ENCODE results near the gene MRPL38.

The MRPL38 gene

GRCh38 chr17:75927286-75927922 lies 22.7 kb upstream of the MRPL38 start:
- Histone ChIP-seq H3K36me3 (ENCODE audit: control insufficient read depth in 4 of 4, insufficient read depth in 4 of 4, low read length in 3 of 4) (peaks cover 0 to 27% (median 7%) of the 10 kb centered on the region in 4 experiments), H3K4me1 (ENCODE audit: control extremely low read depth in 1 of 4, control insufficient read depth in 4 of 4, insufficient read depth in 4 of 4, low read length in 3 of 4) (peaks cover 0 to 1% (median 0%) of the 10 kb centered on the region in 4 experiments), H3K4me3 (ENCODE audit: control insufficient read depth in 1 of 7, extremely low read depth in 1 of 7, insufficient read depth in 4 of 7, low read depth in 2 of 7, low read length in 6 of 7) (no peak overlapping the region), H3K27me3 (replicated peaks in 2 of 5; ENCODE audit: control insufficient read depth in 4 of 5, insufficient read depth in 5 of 5, low read length in 4 of 5) (no peaks in the 10 kb centered on the region), H3K27ac (ENCODE audit: insufficient read depth in 1 of 2, low read depth in 1 of 2, low read length in 2 of 2, poor library complexity in 1 of 2, severe bottlenecking in 2 of 2) (no peak overlapping the region), H3K9me3 (ENCODE audit: control extremely low read depth in 1 of 5, control insufficient read depth in 4 of 5, insufficient read depth in 2 of 5, low read depth in 1 of 5, low read length in 4 of 5) (no peaks in the 10 kb centered on the region)
- POLR2A ChIA-PET, result no interaction called here
- CTCF ChIA-PET, result interaction anchor here (0.6 to 9.0 kb wide), 15 partner anchors 9 to 467 kb away, joined by 3 to 52 read pairs (median 5); partner anchors contain the start of genes MRPL38 and TRIM65
- peak; percentile 40 to 54 (median 46) for DNase-seq
- 78% methylated on average over 5 of the region's 6 CpGs for WGBS (ENCODE audit: insufficient coverage)

DNA sequence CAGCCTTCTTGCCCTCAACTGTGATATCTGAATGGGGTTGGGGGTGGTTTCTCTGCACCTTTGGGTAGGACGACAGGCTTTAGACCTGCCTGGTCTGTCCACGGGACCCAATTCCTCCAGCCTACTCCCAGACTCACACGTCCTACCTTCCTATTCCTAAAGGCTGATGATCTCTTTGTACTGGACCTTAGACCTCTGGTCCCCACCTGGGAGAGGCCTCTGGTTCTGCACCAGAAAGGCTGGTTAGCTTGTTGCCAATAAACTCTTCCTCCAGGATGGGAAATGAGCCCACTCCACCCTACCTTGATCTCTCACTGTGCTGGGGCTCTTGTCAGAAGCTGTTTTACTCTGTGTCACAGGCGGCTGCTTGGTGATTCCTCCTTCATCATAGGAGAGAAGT lies 21.8 kb upstream of the MRPL38 start:
- H3K27me3 ChIP-seq (replicated peaks in 2 of 5; ENCODE audit: control insufficient read depth in 4 of 5, insufficient read depth in 5 of 5, low read length in 4 of 5), result no peaks in the 10 kb centered on the region
- no peak for DNase-seq
- POLR2A ChIA-PET, result no interaction called here
- peaks cover 0 to 1% (median 0%) of the 10 kb centered on the region in 4 experiments for H3K4me1 ChIP-seq (ENCODE audit: control extremely low read depth in 1 of 4, control insufficient read depth in 4 of 4, insufficient read depth in 4 of 4, low read length in 3 of 4)
- H3K27ac ChIP-seq (ENCODE audit: insufficient read depth in 1 of 2, low read depth in 1 of 2, low read length in 2 of 2, poor library complexity in 1 of 2, severe bottlenecking in 2 of 2), result no peak overlapping the region
- no peaks in the 10 kb centered on the region for H3K9me3 ChIP-seq (ENCODE audit: control extremely low read depth in 1 of 5, control insufficient read depth in 4 of 5, insufficient read depth in 2 of 5, low read depth in 1 of 5, low read length in 4 of 5)
- 94% methylated on average over 4 of the region's 4 CpGs for WGBS (ENCODE audit: insufficient coverage)
- H3K4me3 ChIP-seq (ENCODE audit: control insufficient read depth in 1 of 7, extremely low read depth in 1 of 7, insufficient read depth in 4 of 7, low read depth in 2 of 7, low read length in 6 of 7), result no peak overlapping the region
- peaks cover 0 to 34% (median 9%) of the 10 kb centered on the region in 4 experiments for H3K36me3 ChIP-seq (ENCODE audit: control insufficient read depth in 4 of 4, insufficient read depth in 4 of 4, low read length in 3 of 4)
- CTCF ChIA-PET, result interaction anchor here (1.1 to 9.0 kb wide), 7 partner anchors 9 to 83 kb away, joined by 3 to 52 read pairs (median 6); partner anchors contain the start of genes MRPL38 and TRIM65

DNA sequence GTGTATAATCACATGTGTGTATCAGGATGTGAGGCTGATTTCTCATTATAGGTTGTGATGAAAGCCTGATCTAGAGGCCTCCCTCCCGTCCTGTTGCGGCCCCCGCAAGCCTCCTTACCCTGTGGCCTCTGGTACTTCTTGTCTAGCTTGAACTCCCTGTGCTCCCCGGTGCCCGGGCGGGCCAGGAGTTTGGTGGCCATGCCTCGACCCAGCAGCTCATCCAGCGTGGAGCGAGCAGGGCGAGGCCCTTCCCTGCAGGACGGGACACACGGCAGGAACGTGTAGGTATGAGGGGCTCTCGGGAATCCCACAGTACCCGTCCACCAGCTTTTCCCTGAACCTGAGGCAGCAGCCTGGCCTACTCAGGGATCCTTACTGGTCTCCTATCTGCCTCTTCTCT lies 21.2 kb upstream of the MRPL38 start:
- Histone ChIP-seq H3K36me3 (ENCODE audit: control insufficient read depth in 4 of 4, insufficient read depth in 4 of 4, low read length in 3 of 4) (peaks cover 0 to 34% (median 9%) of the 10 kb centered on the region in 4 experiments), H3K4me1 (ENCODE audit: control extremely low read depth in 1 of 4, control insufficient read depth in 4 of 4, insufficient read depth in 4 of 4, low read length in 3 of 4) (peaks cover 0 to 1% (median 0%) of the 10 kb centered on the region in 4 experiments), H3K4me3 (ENCODE audit: control insufficient read depth in 1 of 7, extremely low read depth in 1 of 7, insufficient read depth in 4 of 7, low read depth in 2 of 7, low read length in 6 of 7) (no peak overlapping the region), H3K9me3 (ENCODE audit: control extremely low read depth in 1 of 5, control insufficient read depth in 4 of 5, insufficient read depth in 2 of 5, low read depth in 1 of 5, low read length in 4 of 5) (no peaks in the 10 kb centered on the region), H3K27me3 (replicated peaks in 2 of 5; ENCODE audit: control insufficient read depth in 4 of 5, insufficient read depth in 5 of 5, low read length in 4 of 5) (no peaks in the 10 kb centered on the region), H3K27ac (ENCODE audit: insufficient read depth in 1 of 2, low read depth in 1 of 2, low read length in 2 of 2, poor library complexity in 1 of 2, severe bottlenecking in 2 of 2) (no peak overlapping the region)
- CTCF ChIA-PET, result interaction anchor here (0.9 to 9.0 kb wide), 9 partner anchors 8 to 84 kb away, joined by 3 to 52 read pairs (median 4); partner anchors contain the start of gene TRIM65
- DNase-seq, result no peak
- POLR2A ChIA-PET, result no interaction called here
- WGBS (ENCODE audit: insufficient coverage), result 99% methylated on average over 11 of the region's 15 CpGs

DNA sequence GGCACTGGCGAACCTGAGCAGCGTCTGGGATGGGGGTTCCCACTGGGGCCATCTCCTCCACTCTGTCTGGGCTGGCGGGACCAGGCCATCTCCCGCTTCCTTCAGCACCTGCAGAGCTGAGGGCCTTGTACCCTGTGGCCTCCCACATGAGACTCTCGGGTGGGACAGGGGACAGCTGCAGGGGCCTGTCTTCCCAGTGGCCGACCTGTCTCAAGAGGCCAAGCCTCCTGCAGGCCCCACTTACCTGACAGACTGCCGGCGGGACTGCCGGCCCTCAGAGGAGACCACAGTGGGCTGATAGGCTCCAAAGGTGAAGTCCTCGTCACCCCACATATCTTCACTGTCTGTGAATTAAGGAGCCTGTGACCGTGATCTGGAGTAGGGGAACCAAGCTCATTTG lies 20.4 kb upstream of the MRPL38 start:
- ChIA-PET POLR2A (no interaction called here), CTCF (interaction anchor here (0.6 to 9.0 kb wide), 7 partner anchors 9 to 186 kb away, joined by 3 to 52 read pairs (median 3); no protein-coding TSS in a partner anchor)
- Histone ChIP-seq H3K4me3 (ENCODE audit: control insufficient read depth in 1 of 7, extremely low read depth in 1 of 7, insufficient read depth in 4 of 7, low read depth in 2 of 7, low read length in 6 of 7) (no peak overlapping the region), H3K4me1 (ENCODE audit: control extremely low read depth in 1 of 4, control insufficient read depth in 4 of 4, insufficient read depth in 4 of 4, low read length in 3 of 4) (peaks cover 0 to 1% (median 0%) of the 10 kb centered on the region in 4 experiments), H3K9me3 (ENCODE audit: control extremely low read depth in 1 of 5, control insufficient read depth in 4 of 5, insufficient read depth in 2 of 5, low read depth in 1 of 5, low read length in 4 of 5) (no peaks in the 10 kb centered on the region), H3K27me3 (replicated peaks in 2 of 5; ENCODE audit: control insufficient read depth in 4 of 5, insufficient read depth in 5 of 5, low read length in 4 of 5) (no peaks in the 10 kb centered on the region), H3K27ac (ENCODE audit: insufficient read depth in 1 of 2, low read depth in 1 of 2, low read length in 2 of 2, poor library complexity in 1 of 2, severe bottlenecking in 2 of 2) (no peak overlapping the region), H3K36me3 (ENCODE audit: control insufficient read depth in 4 of 4, insufficient read depth in 4 of 4, low read length in 3 of 4) (peaks cover 0 to 37% (median 10%) of the 10 kb centered on the region in 4 experiments)
- no peak for DNase-seq
- 97% methylated on average over 10 of the region's 11 CpGs for WGBS (ENCODE audit: insufficient coverage)

- ChIA-PET CTCF (interaction anchor here (1.3 to 9.0 kb wide), 2 partner anchors 12 to 18 kb away, joined by 4 to 52 read pairs; no protein-coding TSS in a partner anchor), POLR2A (no interaction called here)
- H3K9me3 ChIP-seq (ENCODE audit: control extremely low read depth in 1 of 5, control insufficient read depth in 4 of 5, insufficient read depth in 2 of 5, low read depth in 1 of 5, low read length in 4 of 5), result no peaks in the 10 kb centered on the region
- no peak overlapping the region for H3K27ac ChIP-seq (ENCODE audit: insufficient read depth in 1 of 2, low read depth in 1 of 2, low read length in 2 of 2, poor library complexity in 1 of 2, severe bottlenecking in 2 of 2)
- no peak for DNase-seq
- H3K36me3 ChIP-seq (ENCODE audit: control insufficient read depth in 4 of 4, insufficient read depth in 4 of 4, low read length in 3 of 4), result peaks cover 0 to 45% (median 15%) of the 10 kb centered on the region in 4 experiments
- peaks cover 0 to 1% (median 0%) of the 10 kb centered on the region in 4 experiments for H3K4me1 ChIP-seq (ENCODE audit: control extremely low read depth in 1 of 4, control insufficient read depth in 4 of 4, insufficient read depth in 4 of 4, low read length in 3 of 4)
- no peaks in the 10 kb centered on the region for H3K27me3 ChIP-seq (replicated peaks in 2 of 5; ENCODE audit: control insufficient read depth in 4 of 5, insufficient read depth in 5 of 5, low read length in 4 of 5)
- WGBS (ENCODE audit: insufficient coverage), result 96% methylated on average over 17 of the region's 19 CpGs
- no peak overlapping the region for H3K4me3 ChIP-seq (ENCODE audit: control insufficient read depth in 1 of 7, extremely low read depth in 1 of 7, insufficient read depth in 4 of 7, low read depth in 2 of 7, low read length in 6 of 7)
Measured at GRCh38 chr17:75922963-75923874, 18.5 kb upstream of the MRPL38 start.

- Histone ChIP-seq H3K27me3 (replicated peaks in 2 of 5; ENCODE audit: control insufficient read depth in 4 of 5, insufficient read depth in 5 of 5, low read length in 4 of 5) (no peaks in the 10 kb centered on the region), H3K36me3 (ENCODE audit: control insufficient read depth in 4 of 4, insufficient read depth in 4 of 4, low read length in 3 of 4) (peaks cover 0 to 45% (median 17%) of the 10 kb centered on the region in 4 experiments), H3K9me3 (ENCODE audit: control extremely low read depth in 1 of 5, control insufficient read depth in 4 of 5, insufficient read depth in 2 of 5, low read depth in 1 of 5, low read length in 4 of 5) (no peaks in the 10 kb centered on the region), H3K27ac (ENCODE audit: insufficient read depth in 1 of 2, low read depth in 1 of 2, low read length in 2 of 2, poor library complexity in 1 of 2, severe bottlenecking in 2 of 2) (no peak overlapping the region), H3K4me1 (ENCODE audit: control extremely low read depth in 1 of 4, control insufficient read depth in 4 of 4, insufficient read depth in 4 of 4, low read length in 3 of 4) (peaks cover 0 to 1% (median under 1%) of the 10 kb centered on the region in 4 experiments), H3K4me3 (ENCODE audit: control insufficient read depth in 1 of 7, extremely low read depth in 1 of 7, insufficient read depth in 4 of 7, low read depth in 2 of 7, low read length in 6 of 7) (no peak overlapping the region)
- no peak for DNase-seq
- CTCF ChIA-PET, result interaction anchor here (1.3 to 9.0 kb wide), 2 partner anchors 11 to 17 kb away, joined by 4 to 52 read pairs; no protein-coding TSS in a partner anchor
- POLR2A ChIA-PET, result interaction anchor here (0.9 kb wide), 1 partner anchor 21 kb away, joined by 3 read pairs; no protein-coding TSS in a partner anchor
- 94% methylated on average over 18 of the region's 18 CpGs for WGBS (ENCODE audit: insufficient coverage)
Measured at GRCh38 chr17:75922173-75922961, 17.7 kb upstream of the MRPL38 start.

Measured in common myeloid progenitor, CD34-positive (primary cell).